Neural cell (in vitro differentiated cells): Measurements from ENCODE around the gene SIRPG. TPM values are rescaled to one million over a fixed set of nuclear protein-coding genes. Genes with fewer than 3 reads are reported as not detected.

Experiments
- H2AFZ ChIP-seq: fragments of 200-600, 300-800 bp; sonication (generic), shearing (Covaris generic); 2 replicates; pipeline ENCODE4 v1.6.0; 2014; ENCODE audit warnings: low read depth, mild to moderate bottlenecking, antibody characterized with exemption, low read length, moderate library complexity
- H3F3A ChIP-seq: fragments of 200-600 bp; shearing (Covaris generic); 2 replicates; pipeline ENCODE4 v1.6.1; 2016; ENCODE audit warnings: mild to moderate bottlenecking, moderate library complexity, mixed read lengths, antibody characterized with exemption, low read length; ENCODE audit not compliant: insufficient read depth, poor library complexity, severe bottlenecking
- H3K27ac ChIP-seq: fragments of 200-600, 300-800 bp; sonication (generic), shearing (Covaris generic); 2 replicates; pipeline ENCODE4 v1.5.1; 2014; ENCODE audit warnings: mild to moderate bottlenecking, low read length, moderate library complexity
- H3K27me3 ChIP-seq: fragments of 300-800, 200-600 bp; sonication (generic), shearing (Covaris generic); 2 replicates; pipeline ENCODE4 v1.6.0; 2014; ENCODE audit warnings: mild to moderate bottlenecking, low read depth, low read length, moderate library complexity; ENCODE audit not compliant: insufficient read depth
- H3K36me3 ChIP-seq: fragments of 300-800, 200-600 bp; sonication (generic), shearing (Covaris generic); 2 replicates; pipeline ENCODE4 v1.5.1; 2014; ENCODE audit warnings: mild to moderate bottlenecking, antibody characterized with exemption, low read length, moderate library complexity; ENCODE audit not compliant: insufficient read depth
- H3K4me2 ChIP-seq: fragments of 300-800, 200-600 bp; sonication (generic), shearing (Covaris generic); 2 replicates; pipeline ENCODE4 v1.6.0; 2014; ENCODE audit warnings: mild to moderate bottlenecking, low read length
- H3K4me3 ChIP-seq: fragments of 300-800, 200-600 bp; sonication (generic), shearing (Covaris generic); 2 replicates; pipeline ENCODE4 v1.5.1; 2014; ENCODE audit warnings: mild to moderate bottlenecking, low read length, moderate library complexity
- H3K79me2 ChIP-seq: fragments of 200-600 bp; shearing (Covaris generic); replicated peaks from 2 replicates; pipeline ENCODE4 v1.6.0; 2014; ENCODE audit warnings: mild to moderate bottlenecking, low read length, moderate library complexity; ENCODE audit not compliant: insufficient read depth
- H3K9ac ChIP-seq: fragments of 300-800, 200-600 bp; sonication (generic), shearing (Covaris generic); 2 replicates; pipeline ENCODE4 v1.6.1; 2016; ENCODE audit warnings: mild to moderate bottlenecking, low read length, mixed read lengths
- H3K9me2 ChIP-seq: fragments of 200-600 bp; shearing (Covaris generic); 2 replicates; pipeline ENCODE4 v1.6.1; 2016; ENCODE audit warnings: mild to moderate bottlenecking, low read length, mixed read lengths; ENCODE audit not compliant: insufficient read depth
- H3K9me3 ChIP-seq: fragments of 200-600, 300-800 bp; sonication (generic), shearing (Covaris generic); 2 replicates; pipeline ENCODE4 v1.6.1; 2016; ENCODE audit warnings: mild to moderate bottlenecking, mixed run types, low read length, moderate library complexity, mixed read lengths
- H4K20me1 ChIP-seq: fragments of 200-600 bp; shearing (Covaris generic); 2 replicates; pipeline ENCODE4 v1.6.1; 2016; ENCODE audit warnings: mild to moderate bottlenecking, mixed run types; ENCODE audit not compliant: insufficient read depth
- CTCF ChIP-seq: fragments of 450-650 bp; IDR thresholded peaks from 2 replicates; pipeline ENCODE4 v1.5.1; 2014; ENCODE audit warnings: antibody characterized with exemption, mild to moderate bottlenecking, moderate library complexity; ENCODE audit not compliant: poor library complexity, severe bottlenecking
- EP300 ChIP-seq: fragments of 450-650 bp; conservative IDR thresholded peaks from 2 replicates; pipeline ENCODE4 v1.6.1; 2014; ENCODE audit warnings: antibody characterized with exemption, mild to moderate bottlenecking, moderate library complexity; ENCODE audit not compliant: poor library complexity, severe bottlenecking
- EZH2 ChIP-seq: fragments of 200-600, 300-800 bp; shearing (Covaris generic), sonication (generic); IDR thresholded peaks from 2 replicates; pipeline ENCODE4 v1.6.1; 2014; ENCODE audit warnings: antibody characterized with exemption, low read length, borderline replicate concordance, mild to moderate bottlenecking; ENCODE audit not compliant: insufficient read depth, poor library complexity, severe bottlenecking
- MXI1 ChIP-seq: fragments of 450-650 bp; conservative IDR thresholded peaks from 2 replicates; pipeline ENCODE4 v1.6.1; 2014; ENCODE audit warnings: antibody characterized with exemption, mild to moderate bottlenecking; ENCODE audit not compliant: poor library complexity, severe bottlenecking
- POLR2AphosphoS5 ChIP-seq: IDR thresholded peaks from 2 replicates; pipeline ENCODE4 v1.6.1; 2012
- RAD21 ChIP-seq: fragments of 450-650 bp; conservative IDR thresholded peaks from 2 replicates; pipeline ENCODE4 v1.6.1; 2014; ENCODE audit warnings: antibody characterized with exemption, mild to moderate bottlenecking, moderate library complexity
- REST ChIP-seq: IDR thresholded peaks from 2 replicates; pipeline ENCODE4 v1.6.1; 2012; ENCODE audit warnings: borderline replicate concordance
- SMC3 ChIP-seq: fragments of 450-650 bp; conservative IDR thresholded peaks from 2 replicates; pipeline ENCODE4 v1.6.1; 2014; ENCODE audit warnings: antibody characterized with exemption, mild to moderate bottlenecking, moderate library complexity; ENCODE audit not compliant: poor library complexity
- TAF1 ChIP-seq: IDR thresholded peaks from 2 replicates; pipeline ENCODE4 v1.6.1; 2012; ENCODE audit warnings: low read depth
- polyA plus RNA-seq: library from polyadenylated mRNA; depleted of rRNA; stranded (reverse); fragments of >200 nt; gene quantifications from 2 replicates; pipeline ENCODE4 v1.2.3, GENCODE V29; 2014

The SIRPG gene
- polyA plus RNA-seq, 1 donor from 2014 or later = not detected

DNA sequence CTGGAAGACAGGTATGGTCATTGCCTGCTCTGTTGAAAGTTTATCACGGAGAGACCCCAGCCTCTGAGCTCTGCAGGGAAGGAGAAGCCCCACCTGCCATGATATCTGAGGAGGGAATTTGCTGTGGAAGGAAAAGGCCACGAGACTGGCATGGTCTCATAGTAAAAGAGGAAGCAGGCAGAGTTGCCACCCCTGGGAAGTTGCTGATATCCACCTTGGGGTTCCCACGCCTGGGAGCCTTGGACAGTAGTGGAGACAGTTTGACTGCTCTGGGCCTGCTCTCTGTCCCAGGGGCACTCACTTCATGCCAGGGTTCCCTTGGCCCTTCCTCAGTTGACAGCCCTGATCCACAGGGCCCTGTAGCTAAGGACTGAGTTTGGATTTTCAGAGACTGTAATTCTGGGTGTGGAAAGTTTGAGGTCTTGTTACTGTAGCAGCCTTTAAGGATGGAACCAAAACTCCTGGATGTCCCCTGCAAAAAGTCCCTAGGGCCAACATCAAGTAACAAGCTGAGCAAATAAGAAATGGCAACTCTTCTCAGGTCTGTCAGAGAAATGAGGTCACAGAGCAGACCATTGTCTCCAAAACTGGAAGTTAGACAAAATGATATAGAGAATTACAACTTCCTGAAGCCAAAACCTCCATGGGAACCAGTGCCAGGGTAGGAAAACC, 30.9 kb downstream of the SIRPG start:
- H3K36me3 ChIP-seq = no peaks in the 10 kb centered on the region

More for the DNA sequence above, 30.9 kb downstream of the SIRPG start:
- H3K79me2 ChIP-seq = no peaks in the 10 kb centered on the region
- H3K27ac ChIP-seq = no peak overlapping the region
- TF ChIP-seq REST (no peak), POLR2AphosphoS5 (no peak), TAF1 (no peak), RAD21 (no peak), MXI1 (no peak), CTCF (no peak), SMC3 (no peak), EZH2 (no peak), EP300 (no peak)
- no peaks in the 10 kb centered on the region for H3K27me3 ChIP-seq
- no peaks in the 10 kb centered on the region for H3K9me2 ChIP-seq
- H2AFZ ChIP-seq = no peak overlapping the region
- no peaks in the 10 kb centered on the region for H4K20me1 ChIP-seq
- no peaks in the 10 kb centered on the region for H3K9me3 ChIP-seq
- no peaks in the 10 kb centered on the region for H3F3A ChIP-seq
- no peak overlapping the region for H3K4me2 ChIP-seq
- no peak overlapping the region for H3K4me3 ChIP-seq
- no peak overlapping the region for H3K9ac ChIP-seq
